Aorta (tissue), 5 donors: Measurements from ENCODE around the gene KIF3A. TPM values are rescaled to one million over a fixed set of nuclear protein-coding genes. Genes with fewer than 3 reads are reported as not detected.

Experiments used
- ATAC-seq: fragments of 200-7000 bp; cut with Tn5 transposase; one replicate; pipeline ENCODE4 v1.9.1; 2022; ENCODE audit warnings: moderate library complexity; ENCODE audit not compliant: low FRiP score
- DNase-seq, 2 donors: peaks; one replicate each; pipeline ENCODE4 v3.0.0-alpha.2; 2020
- H3K27ac ChIP-seq, 2 donors: one replicate each; pipeline ENCODE4 v1.5.1; 2013; ENCODE audit warnings: low read length in 2 of 2, mild to moderate bottlenecking in 2 of 2, moderate library complexity in 2 of 2, control low read depth in 1 of 2, inconsistent platforms in 1 of 2, low read depth in 1 of 2
- H3K27me3 ChIP-seq, 2 donors: one replicate each; pipeline ENCODE4 v1.6.1; 2013; ENCODE audit warnings: control low read depth in 1 of 2, low read length in 1 of 2, mild to moderate bottlenecking in 1 of 2, moderate library complexity in 1 of 2; ENCODE audit not compliant: insufficient read depth in 2 of 2, control insufficient read depth in 1 of 2
- H3K36me3 ChIP-seq, 2 donors: one replicate each; pipeline ENCODE4 v1.6.1; 2013; ENCODE audit warnings: control low read depth in 1 of 2, low read length in 1 of 2, mild to moderate bottlenecking in 1 of 2; ENCODE audit not compliant: insufficient read depth in 2 of 2, control insufficient read depth in 1 of 2
- H3K4me1 ChIP-seq, 2 donors: one replicate each; pipeline ENCODE4 v1.6.1; 2013; ENCODE audit warnings: low read length in 2 of 2, control low read depth in 1 of 2, mild to moderate bottlenecking in 1 of 2, moderate library complexity in 1 of 2; ENCODE audit not compliant: insufficient read depth in 2 of 2, control insufficient read depth in 1 of 2
- H3K4me3 ChIP-seq, 2 donors: one replicate each; pipeline ENCODE4 v1.5.1; 2013; ENCODE audit warnings: low read length in 2 of 2, control low read depth in 1 of 2, mild to moderate bottlenecking in 1 of 2
- H3K9me3 ChIP-seq: one replicate; pipeline ENCODE4 v1.6.1; 2013; ENCODE audit warnings: mild to moderate bottlenecking, low read length; ENCODE audit not compliant: control insufficient read depth
- WGBS, 2 donors: extraction: QIAGEN DNeasy Blood & Tissue Kit; methylation state at CpG; one replicate each; pipeline ENCODE4 v1.1.7; 2013; 5-methylcytosine and 5-hydroxymethylcytosine counted together
- intact Hi-C, 2 donors: fragments of 100-400 bp; cut with DNase I; formaldehyde crosslinking; loops; one replicate each; pipeline versions ENCODE4 v1.14.2 to v1.15.0; 2022
- polyA plus RNA-seq, 2 donors: library from polyadenylated mRNA; stranded (reverse); fragments of 200-250 nt; gene quantifications; one replicate each; pipeline ENCODE4 v1.2.3, GENCODE V29; 2013
- total RNA-seq, 2 donors: library from RNA; stranded (reverse); fragmentation: NEBNext Ultra II Directional; extraction: Animal tissue kit (Norgen Biotek cat#: 25700); gene quantifications; one replicate each; pipeline ENCODE4 v1.2.1, GENCODE V29; 2021
- donor health status: healthy with polysubstance abuse.
- donor health status: Bipolar disorder and iron deficiency.
- donor health status: DM: no; HTN: no; CAD: no.
- donor health status: DM: no; HTN: no; CAD: no.
- donor health status: DM: yes; HTN: yes; CAD: no.

KIF3A gene
- total and polyA plus RNA-seq, 4 donors = 4.5 to 15.1 (median 10.6) TPM

DNA sequence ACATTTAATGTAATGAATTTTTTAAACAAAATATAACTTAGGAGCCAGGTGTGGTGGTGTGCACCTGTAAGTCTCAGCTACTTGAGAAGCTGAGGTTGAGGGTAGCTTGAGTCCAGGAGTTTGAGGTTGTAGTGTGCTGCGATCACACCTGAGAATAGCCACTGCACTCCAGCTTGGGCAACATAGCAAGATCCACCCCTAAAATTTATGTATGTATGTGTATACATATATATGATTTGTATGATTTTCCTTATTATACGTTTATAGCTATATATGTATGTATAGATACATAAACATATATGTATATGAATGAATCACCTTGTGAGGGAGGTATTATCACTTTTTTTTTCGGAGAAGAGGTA, 9.2 kb upstream of the KIF3A start:
- DNase-seq (no peak), ATAC-seq (no peak)
- H3K27ac ChIP-seq = no peak overlapping the region
- WGBS, 2 donors = 34 to 42% methylated on average over 3 of the region's 3 CpGs
- no peaks in the 10 kb centered on the region for H3K36me3 ChIP-seq
- no peaks in the 10 kb centered on the region for H3K9me3 ChIP-seq
- H3K27me3 ChIP-seq = no peaks in the 10 kb centered on the region
- intact Hi-C loops = no loop called here
- H3K4me1 ChIP-seq = no peaks in the 10 kb centered on the region
- H3K4me3 ChIP-seq = no peak overlapping the region

DNA sequence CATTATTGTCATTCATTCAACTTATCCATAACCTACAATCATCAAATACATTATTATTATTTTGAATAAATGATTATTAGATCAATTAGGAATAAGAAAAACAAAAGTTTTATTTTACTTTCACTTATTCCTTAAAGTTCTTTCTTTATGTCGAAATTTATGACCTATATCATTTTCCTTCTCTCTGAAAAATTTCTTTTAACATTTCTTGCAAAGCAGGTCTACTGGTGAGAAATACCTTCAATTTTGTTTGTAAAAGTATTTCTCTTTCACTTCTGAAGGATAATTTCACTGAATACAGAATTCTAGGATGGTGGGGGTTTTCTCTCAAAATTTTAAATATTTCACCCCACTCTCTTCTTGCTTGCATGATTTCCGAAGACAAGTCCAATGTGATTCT, 7.3 kb upstream of the KIF3A start:
- no peaks in the 10 kb centered on the region for H3K27me3 ChIP-seq
- intact Hi-C loops = no loop called here
- no peaks in the 10 kb centered on the region for H3K36me3 ChIP-seq
- H3K4me1 ChIP-seq = no peaks in the 10 kb centered on the region
- DNase-seq (no peak), ATAC-seq (no peak)
- H3K27ac ChIP-seq = no peak overlapping the region
- H3K9me3 ChIP-seq = no peaks in the 10 kb centered on the region
- H3K4me3 ChIP-seq = no peak overlapping the region
- WGBS, 2 donors = 57 to 66% methylated on average over 2 of the region's 2 CpGs

DNA sequence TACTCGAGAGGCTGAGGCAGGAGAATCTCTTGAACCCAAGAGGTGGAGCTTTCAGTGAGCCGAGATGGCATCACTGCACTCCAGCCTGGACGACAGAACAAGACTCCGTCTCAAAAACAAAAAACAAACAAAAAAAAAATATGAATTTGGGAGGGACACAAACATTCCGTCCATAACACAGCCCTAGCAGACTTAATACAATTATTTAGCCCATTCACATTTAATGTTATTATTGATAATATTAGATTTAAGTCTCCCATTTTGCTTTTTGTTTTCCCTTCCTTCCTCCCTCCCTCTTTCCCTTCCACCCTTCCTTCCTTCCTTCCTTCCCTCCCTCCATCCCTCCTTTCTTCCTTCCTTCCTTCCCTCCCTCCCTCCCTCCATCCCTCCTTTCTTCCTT, 5.3 kb upstream of the KIF3A start:
- Histone ChIP-seq H3K9me3 (no peaks in the 10 kb centered on the region), H3K27ac (no peak overlapping the region), H3K36me3 (no peaks in the 10 kb centered on the region), H3K4me3 (no peak overlapping the region), H3K27me3 (no peaks in the 10 kb centered on the region), H3K4me1 (no peaks in the 10 kb centered on the region)
- 94 to 96% methylated on average over 5 of the region's 5 CpGs for WGBS, 2 donors
- no peak for DNase-seq
- ATAC-seq = no peak
- intact Hi-C loops = no loop called here

DNA sequence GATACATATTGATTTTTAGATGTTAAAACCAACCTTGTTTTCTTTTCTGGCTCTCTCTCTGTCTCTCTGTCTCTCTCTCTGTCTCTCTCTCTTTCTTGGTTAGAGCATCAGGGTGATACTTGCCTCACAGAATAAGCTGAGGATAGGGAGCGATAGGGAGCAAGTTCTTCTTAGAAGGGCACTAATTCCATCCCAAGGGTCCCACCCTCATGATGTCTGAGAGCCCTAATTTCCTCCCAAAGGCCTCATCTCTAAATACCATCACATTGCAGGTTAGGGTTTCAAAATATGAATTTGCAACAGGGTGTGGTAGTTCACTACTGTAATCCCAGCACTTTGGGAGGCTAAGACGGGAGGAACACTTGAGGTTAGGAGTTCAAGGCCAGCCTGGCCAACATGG, 4.8 kb upstream of the KIF3A start:
- intact Hi-C loops = no loop called here
- Histone ChIP-seq H3K4me3 (no peak overlapping the region), H3K27ac (no peak overlapping the region), H3K4me1 (no peaks in the 10 kb centered on the region), H3K36me3 (no peaks in the 10 kb centered on the region), H3K9me3 (no peaks in the 10 kb centered on the region), H3K27me3 (no peaks in the 10 kb centered on the region)
- ATAC-seq = no peak
- no peak for DNase-seq
- 93 to 97% methylated on average over 2 of the region's 2 CpGs for WGBS, 2 donors

DNA sequence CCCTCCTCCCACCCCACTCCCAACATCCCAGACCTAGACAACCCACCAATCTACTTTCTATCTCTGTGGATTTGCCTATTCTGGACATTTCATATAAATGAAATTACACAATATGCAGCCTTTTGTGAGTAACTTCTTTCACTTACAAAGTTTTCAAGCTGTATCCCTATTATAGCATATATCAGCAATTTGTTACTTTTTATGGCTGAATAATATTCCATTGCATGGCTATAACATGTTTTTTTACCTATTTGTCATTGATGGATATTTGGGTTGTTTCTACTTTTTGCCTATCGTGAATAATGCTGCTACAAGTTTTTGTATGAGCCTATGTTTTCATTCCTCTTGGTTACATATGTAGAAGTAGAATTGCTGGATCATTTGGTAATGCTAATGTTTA, 1.9 kb upstream of the KIF3A start:
- Histone ChIP-seq H3K36me3 (no peaks in the 10 kb centered on the region), H3K4me1 (no peaks in the 10 kb centered on the region), H3K27me3 (no peaks in the 10 kb centered on the region), H3K9me3 (no peaks in the 10 kb centered on the region), H3K4me3 (no peak overlapping the region), H3K27ac (no peak overlapping the region)
- 22 to 26% methylated on average over 1 of the region's 1 CpG for WGBS, 2 donors
- no peak for ATAC-seq
- intact Hi-C loops = no loop called here
- DNase-seq = no peak

DNA sequence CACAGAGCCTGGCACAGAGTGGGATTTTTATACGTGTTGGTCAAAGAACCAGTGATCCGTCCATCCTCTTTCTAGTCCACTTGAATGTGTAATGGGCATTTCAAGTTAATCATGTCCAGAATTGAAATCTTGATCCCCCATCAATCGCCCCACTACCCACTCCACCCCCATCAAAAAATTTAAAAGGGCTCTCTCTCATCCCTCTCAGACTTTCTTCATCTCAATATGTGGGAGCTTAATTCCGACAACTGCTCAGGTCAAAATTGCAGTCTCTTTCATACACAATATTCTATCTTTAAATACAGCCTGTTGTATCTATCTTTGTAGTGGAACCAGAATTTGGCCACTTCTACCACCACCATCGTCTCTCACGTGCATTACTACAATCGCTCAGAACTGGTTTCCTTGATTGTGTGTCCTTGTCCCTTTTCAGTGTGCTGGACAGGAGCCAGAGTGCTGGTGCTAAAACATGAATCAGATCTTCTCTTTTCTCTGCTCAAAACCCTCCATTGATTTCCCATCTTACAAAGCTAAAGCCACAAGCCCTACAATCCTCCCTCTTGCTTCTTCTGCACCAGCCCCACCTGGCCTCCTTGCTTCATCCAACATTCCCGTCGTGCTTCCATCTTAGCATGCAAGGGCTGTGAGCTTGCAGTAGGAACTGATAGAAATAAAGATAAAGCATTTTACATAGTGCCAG, 786 bp upstream of the KIF3A start:
- intact Hi-C loops = no loop called here
- Histone ChIP-seq H3K27ac (no peak overlapping the region), H3K9me3 (no peaks in the 10 kb centered on the region), H3K4me3 (no peak overlapping the region), H3K36me3 (no peaks in the 10 kb centered on the region), H3K4me1 (no peaks in the 10 kb centered on the region), H3K27me3 (no peaks in the 10 kb centered on the region)
- 73 to 78% methylated on average over 9 of the region's 9 CpGs for WGBS, 2 donors
- no peak for DNase-seq
- ATAC-seq = no peak

DNA sequence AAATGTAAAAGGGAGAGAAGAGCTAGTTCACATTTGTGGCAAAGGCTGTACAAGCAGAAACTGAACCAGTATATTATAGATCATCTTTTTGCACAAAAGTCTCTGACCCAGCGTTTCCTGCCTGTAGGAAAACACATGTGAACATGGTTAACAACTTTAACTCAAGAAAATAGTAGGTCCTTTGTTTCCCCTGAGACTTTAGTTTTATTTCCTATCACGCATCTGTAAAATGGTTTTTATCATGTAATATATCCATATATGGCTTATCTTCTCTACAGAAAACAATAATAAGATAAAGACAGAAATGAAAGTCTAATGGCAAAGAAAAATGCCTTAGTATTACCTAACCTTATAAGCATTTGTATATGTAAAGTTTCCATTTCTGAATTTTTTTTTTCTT, 2.7 kb downstream of the KIF3A start:
- Histone ChIP-seq H3K27ac (no peak overlapping the region), H3K27me3 (no peaks in the 10 kb centered on the region), H3K9me3 (no peaks in the 10 kb centered on the region), H3K36me3 (no peaks in the 10 kb centered on the region), H3K4me1 (no peaks in the 10 kb centered on the region), H3K4me3 (no peak overlapping the region)
- WGBS, 2 donors = 66 to 69% methylated on average over 2 of the region's 2 CpGs
- ATAC-seq = no peak
- DNase-seq = no peak
- intact Hi-C loops = no loop called here

DNA sequence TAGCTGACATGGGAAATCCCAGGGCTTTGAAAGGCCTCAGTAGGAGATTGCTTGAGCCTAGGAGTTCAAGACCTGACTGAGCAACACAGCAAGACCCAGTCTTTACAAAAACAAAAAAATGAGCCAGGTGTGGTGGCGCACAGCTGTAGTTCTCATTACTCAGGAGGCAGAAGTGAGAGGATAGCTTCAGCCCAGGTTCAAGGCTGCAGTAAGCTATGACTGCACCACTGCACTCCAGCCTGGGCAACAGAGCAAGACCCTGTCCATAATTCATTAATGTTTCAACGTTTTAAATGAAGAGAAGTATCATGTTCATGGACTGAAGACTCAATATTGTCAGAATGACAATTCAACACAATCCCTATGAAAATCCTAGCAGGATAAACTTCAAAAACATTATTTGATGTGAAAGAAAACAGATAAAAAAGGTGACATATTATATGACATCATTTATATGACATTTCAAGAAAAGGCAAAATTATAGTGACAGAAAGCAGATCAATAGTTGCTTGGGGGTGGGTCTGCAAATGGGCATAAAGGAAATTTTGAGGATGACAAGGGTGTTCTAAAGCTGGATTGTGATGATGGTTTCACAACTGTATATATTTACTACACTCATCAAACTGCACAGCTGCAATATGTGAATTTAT, 3.7 kb downstream of the KIF3A start:
- DNase-seq = no peak
- Histone ChIP-seq H3K36me3 (no peaks in the 10 kb centered on the region), H3K27ac (no peak overlapping the region), H3K4me3 (no peak overlapping the region), H3K27me3 (no peaks in the 10 kb centered on the region), H3K9me3 (no peaks in the 10 kb centered on the region), H3K4me1 (no peaks in the 10 kb centered on the region)
- no peak for ATAC-seq
- intact Hi-C loops = no loop called here
- WGBS, 2 donors = 85% methylated on average over 2 of the region's 2 CpGs

DNA sequence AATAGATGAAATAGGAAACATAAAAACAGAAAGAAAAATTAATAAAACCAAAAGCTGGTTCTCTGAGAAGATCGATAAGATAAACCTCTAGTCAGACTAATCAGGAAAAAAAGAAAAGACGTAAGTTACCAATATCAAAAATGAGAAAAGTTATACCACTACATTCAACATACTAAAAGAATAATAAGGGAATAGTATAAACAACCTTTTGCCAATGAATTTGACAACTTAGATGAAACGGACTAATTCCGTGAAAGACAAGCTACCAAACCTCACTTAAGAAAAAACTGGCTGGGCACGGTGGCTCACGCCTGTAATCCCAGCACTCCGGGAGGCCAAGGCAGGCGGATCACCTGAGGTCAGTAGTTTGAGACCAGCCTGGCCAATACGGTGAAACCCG, 7.5 kb downstream of the KIF3A start:
- ATAC-seq = no peak
- intact Hi-C loops = no loop called here

More for the DNA sequence above, 7.5 kb downstream of the KIF3A start:
- no peaks in the 10 kb centered on the region for H3K27me3 ChIP-seq
- H3K36me3 ChIP-seq = no peaks in the 10 kb centered on the region
- no peaks in the 10 kb centered on the region for H3K9me3 ChIP-seq
- no peak overlapping the region for H3K4me3 ChIP-seq
- WGBS, 2 donors = 91 to 94% methylated on average over 10 of the region's 10 CpGs
- DNase-seq = no peak
- H3K4me1 ChIP-seq = no peaks in the 10 kb centered on the region
- H3K27ac ChIP-seq = no peak overlapping the region
